ENCODE results near the gene DCTN4. TPM values are rescaled to one million over a fixed set of nuclear protein-coding genes. Genes with fewer than 3 reads are reported as not detected.

DCTN4 gene
- total RNA-seq, 4 donors from 2014 or later = 50.1 to 73.1 (median 57.5) TPM

DNA sequence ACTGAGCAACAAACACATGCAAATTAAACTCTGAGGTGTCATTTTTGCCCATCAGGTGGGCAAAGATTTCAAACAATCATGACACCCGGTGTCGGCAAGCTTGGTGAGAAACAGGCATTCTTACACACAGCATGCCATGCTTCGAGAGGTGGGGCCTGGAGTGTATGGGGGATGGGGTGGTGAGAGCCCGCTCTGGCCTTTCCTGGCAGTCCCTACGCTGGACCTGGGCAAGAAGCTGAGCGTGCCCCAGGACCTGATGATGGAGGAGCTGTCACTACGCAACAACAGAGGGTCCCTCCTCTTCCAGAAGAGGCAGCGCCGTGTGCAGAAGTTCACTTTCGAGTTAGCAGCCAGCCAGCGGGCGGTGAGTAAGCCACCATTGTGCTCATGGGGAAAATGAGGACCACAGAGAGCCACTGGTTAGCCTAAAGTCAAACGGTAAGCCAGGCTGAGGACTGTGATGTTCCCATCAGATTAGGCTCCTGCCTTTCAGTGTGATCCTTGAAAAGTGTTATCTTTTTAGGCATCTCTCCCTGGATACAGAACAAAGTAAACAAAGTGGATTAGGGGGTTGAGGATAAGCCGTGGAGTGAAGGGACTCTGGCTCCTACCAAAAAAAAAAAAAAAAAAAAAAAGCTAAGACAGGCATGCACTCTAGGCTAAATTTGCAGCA, 88.4 kb downstream of the DCTN4 start:
- 87 to 88% methylated on average over 14 of the region's 14 CpGs for WGBS, 2 donors
- TF ChIP-seq, protein P1, sequence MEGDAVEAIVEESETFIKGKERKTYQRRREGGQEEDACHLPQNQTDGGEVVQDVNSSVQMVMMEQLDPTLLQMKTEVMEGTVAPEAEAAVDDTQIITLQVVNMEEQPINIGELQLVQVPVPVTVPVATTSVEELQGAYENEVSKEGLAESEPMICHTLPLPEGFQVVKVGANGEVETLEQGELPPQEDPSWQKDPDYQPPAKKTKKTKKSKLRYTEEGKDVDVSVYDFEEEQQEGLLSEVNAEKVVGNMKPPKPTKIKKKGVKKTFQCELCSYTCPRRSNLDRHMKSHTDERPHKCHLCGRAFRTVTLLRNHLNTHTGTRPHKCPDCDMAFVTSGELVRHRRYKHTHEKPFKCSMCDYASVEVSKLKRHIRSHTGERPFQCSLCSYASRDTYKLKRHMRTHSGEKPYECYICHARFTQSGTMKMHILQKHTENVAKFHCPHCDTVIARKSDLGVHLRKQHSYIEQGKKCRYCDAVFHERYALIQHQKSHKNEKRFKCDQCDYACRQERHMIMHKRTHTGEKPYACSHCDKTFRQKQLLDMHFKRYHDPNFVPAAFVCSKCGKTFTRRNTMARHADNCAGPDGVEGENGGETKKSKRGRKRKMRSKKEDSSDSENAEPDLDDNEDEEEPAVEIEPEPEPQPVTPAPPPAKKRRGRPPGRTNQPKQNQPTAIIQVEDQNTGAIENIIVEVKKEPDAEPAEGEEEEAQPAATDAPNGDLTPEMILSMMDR (IDR thresholded peaks at IDR 0.05) = no peak
- TF ChIP-seq POLR2A (IDR thresholded peaks at IDR 0.05) = no peak
- intact Hi-C loops (cut with DNase I; ENCODE audit: low total_unique reads) = no loop called here
- no peak overlapping the region for H3K4me3 ChIP-seq (ENCODE audit: low read depth, poor library complexity, severe bottlenecking)
- DNase-seq (ENCODE audit: low spot score in 2 of 2) = peak in 1 of 2 donors; percentile 77

DNA sequence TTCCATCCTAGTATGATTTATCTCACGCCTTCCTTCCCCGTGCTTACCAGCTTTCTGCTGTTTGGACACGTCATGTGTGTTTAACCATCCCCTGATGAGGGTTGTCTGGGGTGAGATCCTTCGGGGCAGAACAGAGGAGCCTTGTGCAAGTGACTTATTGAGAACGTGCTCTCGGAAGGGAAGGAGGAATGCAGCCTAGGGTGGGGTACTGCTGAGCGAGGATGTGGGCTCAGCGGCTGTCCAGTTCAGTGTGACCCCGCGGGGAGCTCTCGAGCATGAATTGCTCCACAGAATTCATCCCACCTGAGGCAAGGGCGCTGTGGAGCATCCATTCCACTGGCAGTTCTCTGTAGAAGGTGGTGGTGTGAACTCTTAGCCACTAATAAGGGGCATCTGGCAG, 93.8 kb downstream of the DCTN4 start:
- no peak overlapping the region for H3K4me3 ChIP-seq (ENCODE audit: low read depth, poor library complexity, severe bottlenecking)
- intact Hi-C loops (cut with DNase I; ENCODE audit: low total_unique reads) = no loop called here
- WGBS, 2 donors = 54 to 64% methylated on average over 12 of the region's 12 CpGs
- DNase-seq (ENCODE audit: low spot score in 2 of 2) = peak in 1 of 2 donors; percentile 81
- no peak for TF ChIP-seq POLR2A (IDR thresholded peaks at IDR 0.05)
- TF ChIP-seq, protein P1 (IDR thresholded peaks at IDR 0.05) = no peak

DNA sequence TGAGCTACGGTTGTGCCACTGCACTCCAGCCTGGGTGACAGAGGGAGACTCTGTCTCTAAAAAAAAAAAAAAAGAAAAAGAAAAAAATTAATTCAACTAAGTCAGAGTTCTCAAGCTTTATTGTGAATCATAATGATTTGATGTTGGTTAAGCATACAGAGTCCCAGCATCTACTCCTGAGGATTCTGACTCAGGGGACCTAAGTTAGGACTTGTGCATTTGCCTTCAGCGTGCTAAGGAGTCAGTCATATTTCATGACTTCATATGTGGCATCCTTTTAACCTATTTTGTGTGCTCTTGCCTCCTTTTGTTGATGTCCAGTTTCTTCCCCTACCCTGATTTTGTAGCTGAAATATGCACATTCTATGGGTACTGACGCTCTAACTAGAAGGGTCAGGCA, 94.9 kb downstream of the DCTN4 start:
- no peak for DNase-seq (ENCODE audit: low spot score in 2 of 2)
- intact Hi-C loops (cut with DNase I; ENCODE audit: low total_unique reads) = no loop called here
- H3K4me3 ChIP-seq (ENCODE audit: low read depth, poor library complexity, severe bottlenecking) = no peak overlapping the region
- WGBS, 2 donors = 92 to 94% methylated on average over 3 of the region's 3 CpGs
- TF ChIP-seq POLR2A (IDR thresholded peaks at IDR 0.05) = no peak
- TF ChIP-seq, protein P1 (IDR thresholded peaks at IDR 0.05) = no peak

DNA sequence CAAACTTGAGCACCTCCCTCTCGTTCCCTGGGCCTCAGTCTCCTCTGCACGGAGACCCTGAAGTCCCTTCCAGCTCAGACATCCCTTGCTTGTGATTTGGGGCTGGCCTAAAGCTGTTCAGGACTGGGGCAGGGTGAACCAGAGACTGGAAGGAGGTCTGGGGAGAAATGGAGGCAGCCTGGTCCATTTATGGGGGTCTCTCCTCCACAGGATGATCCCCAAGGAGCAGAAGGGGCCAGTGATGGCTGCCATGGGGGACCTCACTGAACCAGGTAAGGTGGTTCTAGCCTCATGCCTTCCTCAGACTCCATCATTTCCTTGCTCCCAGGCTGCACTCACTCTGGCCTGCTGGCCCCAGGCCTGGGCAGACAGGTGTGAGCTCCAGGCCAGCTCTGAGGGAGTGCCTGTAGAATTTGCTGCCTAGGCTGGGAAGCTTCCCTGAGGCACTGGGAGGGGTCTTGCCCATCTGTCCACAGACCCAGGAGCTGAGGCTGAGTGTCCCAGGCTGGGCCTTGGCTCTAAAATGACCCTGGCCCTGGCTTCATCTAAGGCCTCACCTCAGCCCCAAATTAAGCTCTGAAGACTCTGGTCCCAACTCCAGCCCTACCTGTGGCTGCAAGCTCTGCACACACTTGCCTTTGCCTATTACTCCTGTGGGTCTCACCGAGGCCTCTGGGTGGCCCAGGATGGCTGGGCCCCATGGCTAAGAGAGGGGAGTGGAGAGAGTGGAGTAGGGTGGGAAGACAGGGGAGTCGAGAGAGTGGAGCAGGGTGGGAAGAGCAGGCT, 95.9 kb downstream of the DCTN4 start:
- TF ChIP-seq, protein P1 (IDR thresholded peaks at IDR 0.05) = no peak
- no peak for TF ChIP-seq POLR2A (IDR thresholded peaks at IDR 0.05)
- DNase-seq (ENCODE audit: low spot score in 2 of 2) = peak in 1 of 2 donors; percentile 62
- intact Hi-C loops (cut with DNase I; ENCODE audit: low total_unique reads) = no loop called here
- no peak overlapping the region for H3K4me3 ChIP-seq (ENCODE audit: low read depth, poor library complexity, severe bottlenecking)
- WGBS, 2 donors = 80 to 87% methylated on average over 4 of the region's 4 CpGs

DNA sequence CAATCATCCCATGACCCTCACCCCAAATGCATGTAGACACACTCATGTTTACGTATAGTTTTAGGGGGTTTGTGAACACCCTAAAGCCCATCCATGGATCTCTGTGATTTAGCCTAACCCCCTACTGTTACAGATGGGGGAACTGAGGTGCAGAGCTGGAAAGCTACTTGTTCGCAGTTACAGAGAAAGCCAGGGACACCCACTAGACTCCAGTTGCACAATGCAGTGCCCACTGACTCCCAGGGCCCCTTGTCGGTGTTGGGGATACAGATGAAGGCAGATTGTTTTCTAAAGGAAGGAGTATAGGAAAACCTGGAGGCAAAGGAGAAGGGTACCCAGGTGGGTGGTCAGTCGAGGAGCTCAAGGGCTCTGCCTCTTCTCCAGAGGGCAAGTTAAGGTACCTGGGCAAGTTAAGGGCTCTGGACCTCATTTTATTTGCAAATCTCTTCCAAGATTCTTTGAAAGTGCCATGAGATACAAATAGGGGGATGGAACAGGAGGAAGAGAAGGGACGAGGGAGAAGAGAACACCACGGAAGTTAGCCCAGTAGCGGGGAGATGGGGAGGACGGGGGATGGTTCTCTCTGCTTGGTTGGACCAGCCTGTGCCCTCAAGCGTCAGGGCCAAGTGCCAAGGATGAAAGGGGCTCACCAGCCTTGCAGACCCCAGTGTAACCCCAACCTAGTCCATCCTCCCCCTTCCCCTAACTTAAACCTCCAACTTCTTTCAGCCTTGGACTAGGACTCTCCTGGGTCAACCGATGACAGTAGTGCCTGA, 96.8 kb downstream of the DCTN4 start:
- intact Hi-C loops (cut with DNase I; ENCODE audit: low total_unique reads) = no loop called here
- DNase-seq (ENCODE audit: low spot score in 2 of 2) = peak in 1 of 2 donors; percentile 60
- WGBS, 2 donors = 86 to 90% methylated on average over 10 of the region's 10 CpGs
- TF ChIP-seq POLR2A (IDR thresholded peaks at IDR 0.05) = no peak
- TF ChIP-seq, protein P1 (IDR thresholded peaks at IDR 0.05) = no peak
- H3K4me3 ChIP-seq (ENCODE audit: low read depth, poor library complexity, severe bottlenecking) = no peak overlapping the region
